SU-DHL-6 (cell line): ENCODE results near the gene EEF2KMT.
A peak's percentile ranks its signal among the peaks of the same experiment; 100 is the strongest.

ENCODE experiments used
- H2AFZ ChIP-seq: fragments of 200-600 bp; sonication (generic); 2 replicates; pipeline ENCODE4 v1.6.1; 2014; ENCODE audit warnings: low read depth, mild to moderate bottlenecking, moderate library complexity, mixed read lengths, antibody characterized with exemption, low read length; ENCODE audit not compliant: severe bottlenecking
- H3F3A ChIP-seq: fragments of 200-600 bp; shearing (Covaris generic); 2 replicates; pipeline ENCODE4 v1.6.0; 2016; ENCODE audit warnings: antibody characterized with exemption, mild to moderate bottlenecking; ENCODE audit not compliant: insufficient read depth
- H3K27ac ChIP-seq: fragments of 200-600 bp; sonication (generic); 2 replicates; pipeline ENCODE4 v1.5.1; 2016; ENCODE audit warnings: low read depth, mild to moderate bottlenecking, low read length, moderate library complexity, mixed read lengths
- H3K27me3 ChIP-seq: fragments of 200-600 bp; sonication (generic), shearing (Covaris generic); 2 replicates; pipeline ENCODE4 v1.6.0; 2014; ENCODE audit warnings: mild to moderate bottlenecking, low read length
- H3K36me3 ChIP-seq: fragments of 200-600 bp; sonication (generic); 2 replicates; pipeline ENCODE4 v1.6.1; 2014; ENCODE audit warnings: mild to moderate bottlenecking, low read length, mixed read lengths
- H3K4me2 ChIP-seq: fragments of 300-600, 200-600 bp; shearing (Covaris generic), sonication (generic); 2 replicates; pipeline ENCODE4 v1.6.0; 2014; ENCODE audit warnings: low read length, low read depth, mild to moderate bottlenecking; ENCODE audit not compliant: poor library complexity, severe bottlenecking
- H3K4me3 ChIP-seq: fragments of 200-600 bp; sonication (generic); 2 replicates; pipeline ENCODE4 v1.5.1; 2014; ENCODE audit warnings: antibody characterized with exemption, low read length, mild to moderate bottlenecking, mixed read lengths; ENCODE audit not compliant: insufficient read depth, poor library complexity, severe bottlenecking
- H3K79me2 ChIP-seq: fragments of 200-600 bp; sonication (generic); 2 replicates; pipeline ENCODE4 v1.6.1; 2014; ENCODE audit warnings: mild to moderate bottlenecking, low read length, moderate library complexity; ENCODE audit not compliant: insufficient read depth
- H3K9ac ChIP-seq: fragments of 200-600 bp; sonication (generic); 2 replicates; pipeline ENCODE4 v1.7.0; 2014; ENCODE audit warnings: mild to moderate bottlenecking, low read length
- H3K9me2 ChIP-seq: fragments of 200-600 bp; sonication (generic); replicated peaks from 2 replicates; pipeline ENCODE4 v1.6.1; 2014; ENCODE audit warnings: low read length; ENCODE audit not compliant: insufficient read depth
- H3K9me3 ChIP-seq: fragments of 200-600 bp; sonication (generic); 2 replicates; pipeline ENCODE4 v1.6.1; 2014; ENCODE audit warnings: low read length, mixed read lengths; ENCODE audit not compliant: insufficient read depth
- H4K20me1 ChIP-seq: fragments of 200-600 bp; sonication (generic); 2 replicates; pipeline ENCODE4 v1.6.1; 2014; ENCODE audit warnings: low read depth, mild to moderate bottlenecking, antibody characterized with exemption, low read length, moderate library complexity, mixed read lengths
- EZH2phosphoT487 ChIP-seq: fragments of 200-600 bp; sonication (generic), shearing (Covaris generic); conservative IDR thresholded peaks from 2 replicates; pipeline ENCODE4 v1.6.1; 2018; ENCODE audit warnings: mild to moderate bottlenecking, antibody characterized with exemption, low read length, moderate library complexity, mixed read lengths
- TF ChIP-seq, protein P1 (sequence below): fragments of 200-600 bp; sonication (generic); IDR thresholded peaks from one replicate; pipeline ENCODE4 v1.5.1; 2017; ENCODE audit warnings: antibody characterized with exemption, mild to moderate bottlenecking, low read length, moderate library complexity; ENCODE audit not compliant: insufficient read depth, poor library complexity, severe bottlenecking

The EEF2KMT gene

GRCh38 chr16:5071341-5071680 lies 26.3 kb downstream of the EEF2KMT start:
- H3K79me2 ChIP-seq: peaks cover 19% of the 10 kb centered on the region; the same call in 1 of the 2 replicates
- H3K9me3 ChIP-seq: no peaks in the 10 kb centered on the region
- H3F3A ChIP-seq: no peaks in the 10 kb centered on the region
- peak overlapping the region; percentile 70 for H3K4me3 ChIP-seq
- H3K36me3 ChIP-seq: no peaks in the 10 kb centered on the region; the same call in 1 of the 2 replicates
- no peaks in the 10 kb centered on the region for H4K20me1 ChIP-seq
- no peaks in the 10 kb centered on the region for H3K9me2 ChIP-seq
- TF ChIP-seq, protein P1, sequence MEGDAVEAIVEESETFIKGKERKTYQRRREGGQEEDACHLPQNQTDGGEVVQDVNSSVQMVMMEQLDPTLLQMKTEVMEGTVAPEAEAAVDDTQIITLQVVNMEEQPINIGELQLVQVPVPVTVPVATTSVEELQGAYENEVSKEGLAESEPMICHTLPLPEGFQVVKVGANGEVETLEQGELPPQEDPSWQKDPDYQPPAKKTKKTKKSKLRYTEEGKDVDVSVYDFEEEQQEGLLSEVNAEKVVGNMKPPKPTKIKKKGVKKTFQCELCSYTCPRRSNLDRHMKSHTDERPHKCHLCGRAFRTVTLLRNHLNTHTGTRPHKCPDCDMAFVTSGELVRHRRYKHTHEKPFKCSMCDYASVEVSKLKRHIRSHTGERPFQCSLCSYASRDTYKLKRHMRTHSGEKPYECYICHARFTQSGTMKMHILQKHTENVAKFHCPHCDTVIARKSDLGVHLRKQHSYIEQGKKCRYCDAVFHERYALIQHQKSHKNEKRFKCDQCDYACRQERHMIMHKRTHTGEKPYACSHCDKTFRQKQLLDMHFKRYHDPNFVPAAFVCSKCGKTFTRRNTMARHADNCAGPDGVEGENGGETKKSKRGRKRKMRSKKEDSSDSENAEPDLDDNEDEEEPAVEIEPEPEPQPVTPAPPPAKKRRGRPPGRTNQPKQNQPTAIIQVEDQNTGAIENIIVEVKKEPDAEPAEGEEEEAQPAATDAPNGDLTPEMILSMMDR: no peak
- no peak for TF ChIP-seq EZH2phosphoT487
- H3K27me3 ChIP-seq: no peaks in the 10 kb centered on the region
- peak overlapping the region; percentile 63 for H3K27ac ChIP-seq
- H2AFZ ChIP-seq: peak overlapping the region; percentile 99
- H3K9ac ChIP-seq: peak overlapping the region; percentile 75
- peak overlapping the region; percentile 88 for H3K4me2 ChIP-seq

GRCh38 chr16:5070431-5071186 lies 27.0 kb downstream of the EEF2KMT start:
- Histone ChIP-seq H3K27ac (no peak overlapping the region), H3K36me3 (no peaks in the 10 kb centered on the region; the same call in 1 of the 2 replicates), H3K4me3 (no peak overlapping the region), H3K79me2 (peaks cover 19% of the 10 kb centered on the region; the same call in 1 of the 2 replicates), H3K9me3 (no peaks in the 10 kb centered on the region), H3F3A (no peaks in the 10 kb centered on the region), H3K4me2 (no peak overlapping the region), H3K27me3 (no peaks in the 10 kb centered on the region), H3K9ac (no peak overlapping the region), H4K20me1 (no peaks in the 10 kb centered on the region), H2AFZ (peak overlapping the region; percentile 99), H3K9me2 (no peaks in the 10 kb centered on the region)
- TF ChIP-seq EZH2phosphoT487: no peak
- TF ChIP-seq, protein P1: no peak

GRCh38 chr16:5069854-5070253 lies 27.7 kb downstream of the EEF2KMT start:
- H3K4me2 ChIP-seq: no peak overlapping the region
- no peak overlapping the region for H2AFZ ChIP-seq

More at GRCh38 chr16:5069854-5070253, 27.7 kb downstream of the EEF2KMT start:
- no peaks in the 10 kb centered on the region for H3K9me3 ChIP-seq
- no peak overlapping the region for H3K4me3 ChIP-seq
- H3K27me3 ChIP-seq: no peaks in the 10 kb centered on the region
- peaks cover 19% of the 10 kb centered on the region; the same call in 1 of the 2 replicates for H3K79me2 ChIP-seq
- H4K20me1 ChIP-seq: no peaks in the 10 kb centered on the region
- no peaks in the 10 kb centered on the region for H3K9me2 ChIP-seq
- no peak overlapping the region for H3K27ac ChIP-seq
- TF ChIP-seq, protein P1: no peak
- no peak for TF ChIP-seq EZH2phosphoT487
- no peak overlapping the region for H3K9ac ChIP-seq
- no peaks in the 10 kb centered on the region for H3F3A ChIP-seq
- H3K36me3 ChIP-seq: no peaks in the 10 kb centered on the region; the same call in 1 of the 2 replicates
